IMR-90 (cell line): ENCODE data around the gene LRRIQ4.

Experiments used
- BHLHE40 ChIP-seq: fragments of 150-350 bp; IDR thresholded peaks from 2 replicates; pipeline ENCODE4 v1.6.1; 2016; ENCODE audit warnings: mild to moderate bottlenecking, low read depth, low read length
- CHD1 ChIP-seq: IDR thresholded peaks from 2 replicates; pipeline ENCODE4 v1.6.1; 2012; ENCODE audit warnings: low read depth, low read length, improper control_type of control experiment
- FOS ChIP-seq: fragments of 150-350 bp; IDR thresholded peaks from 2 replicates; pipeline ENCODE4 v1.6.1; 2016; ENCODE audit warnings: low read depth, low read length
- MAFK ChIP-seq: IDR thresholded peaks from 2 replicates; pipeline ENCODE4 v1.6.1; 2012; ENCODE audit warnings: low read depth, low read length, improper control_type of control experiment
- MAZ ChIP-seq: IDR thresholded peaks from 2 replicates; pipeline ENCODE4 v1.6.1; 2012; ENCODE audit warnings: low read depth, mild to moderate bottlenecking, low read length, improper control_type of control experiment, moderate library complexity, borderline replicate concordance
- MXI1 ChIP-seq: IDR thresholded peaks from 2 replicates; pipeline ENCODE4 v1.6.1; 2012; ENCODE audit warnings: low read depth, mild to moderate bottlenecking, low read length, moderate library complexity, borderline replicate concordance
- NFE2L2 ChIP-seq: fragments of 150-350 bp; IDR thresholded peaks from 2 replicates; pipeline ENCODE4 v1.6.1; 2016; ENCODE audit warnings: low read depth, mild to moderate bottlenecking, low read length
- POLR2A ChIP-seq: IDR thresholded peaks from 2 replicates; pipeline ENCODE4 v1.6.1; 2012; ENCODE audit warnings: mild to moderate bottlenecking, low read depth, low read length
- RAD21 ChIP-seq: IDR thresholded peaks from 2 replicates; pipeline ENCODE4 v1.6.1; 2012; ENCODE audit warnings: low read length, improper control_type of control experiment
- RFX5 ChIP-seq: IDR thresholded peaks from 2 replicates; pipeline ENCODE4 v1.8.0; 2012; ENCODE audit warnings: low read depth, mild to moderate bottlenecking, low read length, moderate library complexity
- SMC3 ChIP-seq: fragments of 150-350 bp; IDR thresholded peaks from 2 replicates; pipeline ENCODE4 v1.6.1; 2016; ENCODE audit warnings: low read depth, mild to moderate bottlenecking, antibody characterized with exemption, low read length, moderate library complexity
- TF ChIP-seq, protein P1 (sequence below): conservative IDR thresholded peaks from 2 replicates; pipeline ENCODE4 v1.5.1; 2012; ENCODE audit warnings: mild to moderate bottlenecking, low read depth, low read length, improper control_type of control experiment
- TF ChIP-seq, protein P2 (sequence below): fragments of 150-350 bp; IDR thresholded peaks from 2 replicates; pipeline ENCODE4 v1.6.1; 2016; ENCODE audit warnings: low read depth, mild to moderate bottlenecking, low read length, moderate library complexity, borderline replicate concordance

DNA sequence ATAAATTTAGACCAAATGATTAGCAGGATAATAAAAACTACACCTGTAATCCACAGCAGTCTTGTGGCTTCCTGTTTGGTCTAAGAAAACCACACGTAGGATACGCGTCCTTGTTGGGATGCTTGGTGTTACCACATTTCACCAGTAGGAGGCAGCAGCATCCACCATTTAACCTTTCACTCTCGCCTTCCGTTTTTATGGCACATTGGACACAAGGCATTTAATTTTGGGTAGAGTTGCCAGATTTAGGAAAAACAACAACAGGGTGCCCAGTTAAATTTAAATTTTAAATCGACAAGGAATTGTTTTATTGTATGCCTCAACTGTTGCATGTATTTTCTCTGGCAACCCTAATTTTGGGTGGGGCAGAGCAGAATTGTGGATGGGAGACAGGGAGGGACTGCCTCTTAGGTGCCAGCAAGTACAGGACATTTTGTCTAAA, 50.8 kb downstream of the LRRIQ4 start:
- TF ChIP-seq, protein P1, sequence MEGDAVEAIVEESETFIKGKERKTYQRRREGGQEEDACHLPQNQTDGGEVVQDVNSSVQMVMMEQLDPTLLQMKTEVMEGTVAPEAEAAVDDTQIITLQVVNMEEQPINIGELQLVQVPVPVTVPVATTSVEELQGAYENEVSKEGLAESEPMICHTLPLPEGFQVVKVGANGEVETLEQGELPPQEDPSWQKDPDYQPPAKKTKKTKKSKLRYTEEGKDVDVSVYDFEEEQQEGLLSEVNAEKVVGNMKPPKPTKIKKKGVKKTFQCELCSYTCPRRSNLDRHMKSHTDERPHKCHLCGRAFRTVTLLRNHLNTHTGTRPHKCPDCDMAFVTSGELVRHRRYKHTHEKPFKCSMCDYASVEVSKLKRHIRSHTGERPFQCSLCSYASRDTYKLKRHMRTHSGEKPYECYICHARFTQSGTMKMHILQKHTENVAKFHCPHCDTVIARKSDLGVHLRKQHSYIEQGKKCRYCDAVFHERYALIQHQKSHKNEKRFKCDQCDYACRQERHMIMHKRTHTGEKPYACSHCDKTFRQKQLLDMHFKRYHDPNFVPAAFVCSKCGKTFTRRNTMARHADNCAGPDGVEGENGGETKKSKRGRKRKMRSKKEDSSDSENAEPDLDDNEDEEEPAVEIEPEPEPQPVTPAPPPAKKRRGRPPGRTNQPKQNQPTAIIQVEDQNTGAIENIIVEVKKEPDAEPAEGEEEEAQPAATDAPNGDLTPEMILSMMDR = peak; percentile 82
- no peak for TF ChIP-seq FOS
- no peak for TF ChIP-seq POLR2A
- no peak for TF ChIP-seq BHLHE40
- TF ChIP-seq MAZ = no peak
- no peak for TF ChIP-seq RFX5
- peak; percentile 85 for TF ChIP-seq RAD21
- TF ChIP-seq MAFK = no peak
- peak; percentile 62 for TF ChIP-seq SMC3
- no peak for TF ChIP-seq CHD1
- TF ChIP-seq, protein P2, sequence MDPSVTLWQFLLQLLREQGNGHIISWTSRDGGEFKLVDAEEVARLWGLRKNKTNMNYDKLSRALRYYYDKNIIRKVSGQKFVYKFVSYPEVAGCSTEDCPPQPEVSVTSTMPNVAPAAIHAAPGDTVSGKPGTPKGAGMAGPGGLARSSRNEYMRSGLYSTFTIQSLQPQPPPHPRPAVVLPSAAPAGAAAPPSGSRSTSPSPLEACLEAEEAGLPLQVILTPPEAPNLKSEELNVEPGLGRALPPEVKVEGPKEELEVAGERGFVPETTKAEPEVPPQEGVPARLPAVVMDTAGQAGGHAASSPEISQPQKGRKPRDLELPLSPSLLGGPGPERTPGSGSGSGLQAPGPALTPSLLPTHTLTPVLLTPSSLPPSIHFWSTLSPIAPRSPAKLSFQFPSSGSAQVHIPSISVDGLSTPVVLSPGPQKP = no peak
- TF ChIP-seq NFE2L2 = no peak
- no peak for TF ChIP-seq MXI1
